WTC11 (cell line): ENCODE results near the gene RGL1.

Experiments
- ETV6 ChIP-seq: sonication (generic); formaldehyde crosslinking; IDR thresholded peaks from 2 replicates; pipeline ENCODE4 v1.8.1; 2022; ENCODE audit warnings: mild to moderate bottlenecking, missing genetic modification reagents
- NR2C2 ChIP-seq: sonication (generic); formaldehyde crosslinking; IDR thresholded peaks from 2 replicates; pipeline ENCODE4 v1.8.0; 2022; ENCODE audit warnings: mild to moderate bottlenecking, missing genetic modification reagents
- PRDM15 ChIP-seq: sonication (generic); formaldehyde crosslinking; IDR thresholded peaks from 2 replicates; pipeline ENCODE4 v1.8.0; 2022; ENCODE audit warnings: missing genetic modification reagents
- ZBTB43 ChIP-seq: sonication (generic); formaldehyde crosslinking; IDR thresholded peaks from 2 replicates; pipeline ENCODE4 v1.8.1; 2023; ENCODE audit warnings: mild to moderate bottlenecking, missing genetic modification reagents
- ZNF396 ChIP-seq: fragments of 250-450 bp; sonication (Bioruptor Pico); IDR thresholded peaks from 2 replicates; pipeline ENCODE4 v1.8.0; 2021; ENCODE audit warnings: mild to moderate bottlenecking, moderate library complexity, borderline replicate concordance
- TF ChIP-seq, protein P1 (sequence below): fragments of 200-600 bp; IDR thresholded peaks from 2 replicates; pipeline ENCODE4 v1.8.0; 2022; ENCODE audit warnings: antibody characterized with exemption
- TF ChIP-seq, protein P2 (sequence below): sonication (generic); formaldehyde crosslinking; IDR thresholded peaks from 2 replicates; pipeline ENCODE4 v1.8.0; 2022; ENCODE audit warnings: mild to moderate bottlenecking, missing genetic modification reagents

- TF ChIP-seq, protein P1, sequence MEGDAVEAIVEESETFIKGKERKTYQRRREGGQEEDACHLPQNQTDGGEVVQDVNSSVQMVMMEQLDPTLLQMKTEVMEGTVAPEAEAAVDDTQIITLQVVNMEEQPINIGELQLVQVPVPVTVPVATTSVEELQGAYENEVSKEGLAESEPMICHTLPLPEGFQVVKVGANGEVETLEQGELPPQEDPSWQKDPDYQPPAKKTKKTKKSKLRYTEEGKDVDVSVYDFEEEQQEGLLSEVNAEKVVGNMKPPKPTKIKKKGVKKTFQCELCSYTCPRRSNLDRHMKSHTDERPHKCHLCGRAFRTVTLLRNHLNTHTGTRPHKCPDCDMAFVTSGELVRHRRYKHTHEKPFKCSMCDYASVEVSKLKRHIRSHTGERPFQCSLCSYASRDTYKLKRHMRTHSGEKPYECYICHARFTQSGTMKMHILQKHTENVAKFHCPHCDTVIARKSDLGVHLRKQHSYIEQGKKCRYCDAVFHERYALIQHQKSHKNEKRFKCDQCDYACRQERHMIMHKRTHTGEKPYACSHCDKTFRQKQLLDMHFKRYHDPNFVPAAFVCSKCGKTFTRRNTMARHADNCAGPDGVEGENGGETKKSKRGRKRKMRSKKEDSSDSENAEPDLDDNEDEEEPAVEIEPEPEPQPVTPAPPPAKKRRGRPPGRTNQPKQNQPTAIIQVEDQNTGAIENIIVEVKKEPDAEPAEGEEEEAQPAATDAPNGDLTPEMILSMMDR: no peak
- TF ChIP-seq ETV6 (CRISPR knock-in tag) (no peak), PRDM15 (CRISPR knock-in tag) (no peak), ZNF396 (CRISPR knock-in tag) (no peak), NR2C2 (CRISPR knock-in tag) (no peak), ZBTB43 (no peak)
- TF ChIP-seq, protein P2, sequence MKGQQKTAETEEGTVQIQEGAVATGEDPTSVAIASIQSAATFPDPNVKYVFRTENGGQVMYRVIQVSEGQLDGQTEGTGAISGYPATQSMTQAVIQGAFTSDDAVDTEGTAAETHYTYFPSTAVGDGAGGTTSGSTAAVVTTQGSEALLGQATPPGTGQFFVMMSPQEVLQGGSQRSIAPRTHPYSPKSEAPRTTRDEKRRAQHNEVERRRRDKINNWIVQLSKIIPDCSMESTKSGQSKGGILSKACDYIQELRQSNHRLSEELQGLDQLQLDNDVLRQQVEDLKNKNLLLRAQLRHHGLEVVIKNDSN (CRISPR knock-in tag): no peak
Observed at GRCh38 chr1:183871601-183872000, 66.7 kb downstream of the RGL1 start.
